Activated CD4-positive, alpha-beta T cell treated with anti-CD3 and anti-CD28 coated beads, Interleukin-2, amount 10 ng/mL, durations not matched to agents 7 days and 5 days (primary cell): Measurements from ENCODE around the gene WNT5B. TPM values are rescaled to one million over a fixed set of nuclear protein-coding genes. Genes with fewer than 3 reads are reported as not detected.

Experiments
- CTCF ChIA-PET: fragments of 350-600 bp; sonication (Branson Sonifier 250); formaldehyde crosslinking; loops from one replicate; lab custom pipeline; 2021; ENCODE audit warnings: antibody characterized with exemption; lab: Charles Lee
- POLR2A ChIA-PET: fragments of 350-600 bp; sonication (Branson Sonifier 250); formaldehyde crosslinking; loops from one replicate; lab custom pipeline; 2021; ENCODE audit warnings: antibody characterized with exemption; lab: Charles Lee
- DNase-seq: peaks from one replicate; pipeline ENCODE4 v3.0.0-alpha.2; 2020
- H3K27ac Mint-ChIP-seq: one replicate; pipeline ENCODE4 v1.8.0; 2021; ENCODE audit warnings: mild to moderate bottlenecking, moderate library complexity, mixed read lengths
- H3K27me3 Mint-ChIP-seq: one replicate; pipeline ENCODE4 v1.8.0; 2021; ENCODE audit warnings: mixed read lengths
- H3K36me3 Mint-ChIP-seq: one replicate; pipeline ENCODE4 v1.8.0; 2021; ENCODE audit warnings: low read depth, mixed read lengths
- H3K4me1 Mint-ChIP-seq: one replicate; pipeline ENCODE4 v1.8.0; 2021; ENCODE audit warnings: mixed read lengths
- H3K4me3 Mint-ChIP-seq: one replicate; pipeline ENCODE4 v1.8.0; 2021; ENCODE audit warnings: mild to moderate bottlenecking, moderate library complexity, mixed read lengths
- H3K9me3 Mint-ChIP-seq: one replicate; pipeline ENCODE4 v1.8.0; 2021; ENCODE audit warnings: mixed read lengths
- total RNA-seq, 2 experiments: library from RNA; stranded (reverse); gene quantifications; one replicate each; pipeline ENCODE4 v1.2.3, GENCODE V29; 2021

The WNT5B gene
- under 1 TPM in 1 of 2 experiments, not detected in 1; 0.15 TPM for total RNA-seq

- Mint-ChIP-seq H3K4me1 (peaks cover 18% of the 10 kb centered on the region), H3K4me3 (no peak within 1 kb of the TSS), H3K27ac (no peak within 1 kb of the TSS), H3K36me3 (no peaks in the 10 kb centered on the region), H3K27me3 (peaks cover 77% of the 10 kb centered on the region), H3K9me3 (no peaks in the 10 kb centered on the region)
- ChIA-PET CTCF (interaction anchor here (1.9 kb wide), 1 partner anchor 12 kb away, joined by 5 read pairs; no protein-coding TSS in a partner anchor), POLR2A (no interaction called here)
- DNase-seq: no peak
Measured at GRCh38 chr12:1628666-1629337, at the start of gene WNT5B. TSS of gene WNT5B (plus strand) at chr12:1629231. CDS start at chr12:1631355, 2,124 bp downstream.

GRCh38 chr12:1579651-1580435, 49.2 kb upstream of the WNT5B start:
- H3K4me1 Mint-ChIP-seq: peaks cover 7% of the 10 kb centered on the region
- POLR2A ChIA-PET: no interaction called here
- no peaks in the 10 kb centered on the region for H3K27me3 Mint-ChIP-seq
- CTCF ChIA-PET: interaction anchor here (0.6 to 1.5 kb wide), 3 partner anchors 129 to 484 kb away, joined by 3 to 4 read pairs (median 3); no protein-coding TSS in a partner anchor
- DNase-seq: no peak
- H3K36me3 Mint-ChIP-seq: no peaks in the 10 kb centered on the region
- no peak overlapping the region for H3K4me3 Mint-ChIP-seq
- H3K9me3 Mint-ChIP-seq: no peaks in the 10 kb centered on the region
- no peak overlapping the region for H3K27ac Mint-ChIP-seq

- ChIA-PET CTCF (interaction anchor here (1.5 kb wide), 1 partner anchor 463 kb away, joined by 4 read pairs; no protein-coding TSS in a partner anchor), POLR2A (interaction anchor here (0.5 kb wide), 1 partner anchor 910 kb away, joined by 3 read pairs; no protein-coding TSS in a partner anchor)
- no peaks in the 10 kb centered on the region for H3K9me3 Mint-ChIP-seq
- DNase-seq: no peak
- H3K4me1 Mint-ChIP-seq: peaks cover 7% of the 10 kb centered on the region
- H3K27ac Mint-ChIP-seq: no peak overlapping the region
- H3K27me3 Mint-ChIP-seq: no peaks in the 10 kb centered on the region
- H3K4me3 Mint-ChIP-seq: no peak overlapping the region
- no peaks in the 10 kb centered on the region for H3K36me3 Mint-ChIP-seq
Measured at GRCh38 chr12:1580526-1580925, 48.5 kb upstream of the WNT5B start.

- POLR2A ChIA-PET: interaction anchor here (1.3 kb wide), 1 partner anchor 464 kb away, joined by 7 read pairs; no protein-coding TSS in a partner anchor
- Mint-ChIP-seq H3K27ac (no peak overlapping the region), H3K9me3 (no peaks in the 10 kb centered on the region), H3K36me3 (peaks cover 5% of the 10 kb centered on the region), H3K27me3 (no peaks in the 10 kb centered on the region), H3K4me1 (peaks cover 7% of the 10 kb centered on the region), H3K4me3 (no peak overlapping the region)
- CTCF ChIA-PET: interaction anchor here (1.1 to 3.0 kb wide), 4 partner anchors 8 to 464 kb away, joined by 3 to 34 read pairs (median 4); no protein-coding TSS in a partner anchor
- DNase-seq: no peak
Measured at GRCh38 chr12:1581973-1582708, 46.9 kb upstream of the WNT5B start.

GRCh38 chr12:1582709-1583050, 46.4 kb upstream of the WNT5B start:
- CTCF ChIA-PET: interaction anchor here (0.7 to 3.0 kb wide), 10 partner anchors 9 to 1143 kb away, joined by 3 to 34 read pairs (median 3); no protein-coding TSS in a partner anchor
- H3K27ac Mint-ChIP-seq: no peak overlapping the region

GRCh38 chr12:1583421-1584078, 45.5 kb upstream of the WNT5B start:
- POLR2A ChIA-PET: interaction anchor here (0.7 kb wide), 1 partner anchor 465 kb away, joined by 3 read pairs; no protein-coding TSS in a partner anchor
- peak; percentile 82 for DNase-seq
- no peaks in the 10 kb centered on the region for H3K9me3 Mint-ChIP-seq
- H3K4me3 Mint-ChIP-seq: no peak overlapping the region
- H3K4me1 Mint-ChIP-seq: peaks cover 17% of the 10 kb centered on the region
- H3K27me3 Mint-ChIP-seq: no peaks in the 10 kb centered on the region
- peaks cover 12% of the 10 kb centered on the region for H3K36me3 Mint-ChIP-seq
- CTCF ChIA-PET: interaction anchor here (0.7 to 3.0 kb wide), 12 partner anchors 9 to 1144 kb away, joined by 3 to 34 read pairs (median 3); no protein-coding TSS in a partner anchor
- H3K27ac Mint-ChIP-seq: no peak overlapping the region

More at GRCh38 chr12:1582709-1583050, 46.4 kb upstream of the WNT5B start:
- peaks cover 9% of the 10 kb centered on the region for H3K4me1 Mint-ChIP-seq
- POLR2A ChIA-PET: interaction anchor here (1.3 kb wide), 1 partner anchor 465 kb away, joined by 7 read pairs; no protein-coding TSS in a partner anchor
- no peak overlapping the region for H3K4me3 Mint-ChIP-seq
- peaks cover 6% of the 10 kb centered on the region for H3K36me3 Mint-ChIP-seq
- H3K27me3 Mint-ChIP-seq: no peaks in the 10 kb centered on the region
- DNase-seq: no peak
- no peaks in the 10 kb centered on the region for H3K9me3 Mint-ChIP-seq

- Mint-ChIP-seq H3K36me3 (peaks cover 16% of the 10 kb centered on the region), H3K27ac (no peak overlapping the region), H3K4me1 (peaks cover 24% of the 10 kb centered on the region), H3K9me3 (no peaks in the 10 kb centered on the region), H3K27me3 (no peaks in the 10 kb centered on the region), H3K4me3 (no peak overlapping the region)
- DNase-seq: no peak
- ChIA-PET POLR2A (interaction anchor here (0.6 kb wide), 1 partner anchor 467 kb away, joined by 3 read pairs; no protein-coding TSS in a partner anchor), CTCF (interaction anchor here (0.7 to 3.0 kb wide), 5 partner anchors 8 to 466 kb away, joined by 3 to 34 read pairs (median 3); no protein-coding TSS in a partner anchor)
Measured at GRCh38 chr12:1584326-1584725, 44.7 kb upstream of the WNT5B start.

GRCh38 chr12:1587927-1588574, 41.0 kb upstream of the WNT5B start:
- peak overlapping the region; percentile 47 for H3K27ac Mint-ChIP-seq
- POLR2A ChIA-PET: interaction anchor here (0.6 to 1.1 kb wide), 2 partner anchors 34 to 639 kb away, joined by 3 to 4 read pairs; partner anchors contain the start of gene RAD52
- H3K4me1 Mint-ChIP-seq: peaks cover 52% of the 10 kb centered on the region
- DNase-seq: peak; percentile 12
- H3K27me3 Mint-ChIP-seq: no peaks in the 10 kb centered on the region
- no peaks in the 10 kb centered on the region for H3K9me3 Mint-ChIP-seq
- CTCF ChIA-PET: interaction anchor here (1.2 to 1.4 kb wide), 4 partner anchors 11 to 470 kb away, joined by 3 to 5 read pairs (median 3); no protein-coding TSS in a partner anchor
- H3K36me3 Mint-ChIP-seq: peaks cover 42% of the 10 kb centered on the region
- H3K4me3 Mint-ChIP-seq: peak overlapping the region; percentile 30

GRCh38 chr12:1588575-1588947, 40.5 kb upstream of the WNT5B start:
- Mint-ChIP-seq H3K27ac (peak overlapping the region; percentile 47), H3K36me3 (peaks cover 46% of the 10 kb centered on the region), H3K9me3 (no peaks in the 10 kb centered on the region), H3K27me3 (no peaks in the 10 kb centered on the region), H3K4me3 (peak overlapping the region; percentile 30), H3K4me1 (peaks cover 47% of the 10 kb centered on the region)
- DNase-seq: no peak
- CTCF ChIA-PET: interaction anchor here (0.6 to 1.3 kb wide), 5 partner anchors 11 to 470 kb away, joined by 3 read pairs; no protein-coding TSS in a partner anchor
- POLR2A ChIA-PET: interaction anchor here (0.6 to 1.1 kb wide), 2 partner anchors 35 to 639 kb away, joined by 3 to 4 read pairs; partner anchors contain the start of gene RAD52

GRCh38 chr12:1590221-1590979, 38.6 kb upstream of the WNT5B start:
- ChIA-PET POLR2A (no interaction called here), CTCF (interaction anchor here (4.0 kb wide), 1 partner anchor 472 kb away, joined by 19 read pairs; no protein-coding TSS in a partner anchor)
- no peak overlapping the region for H3K27ac Mint-ChIP-seq
- no peak for DNase-seq
- peaks cover 46% of the 10 kb centered on the region for H3K36me3 Mint-ChIP-seq
- H3K4me1 Mint-ChIP-seq: peaks cover 52% of the 10 kb centered on the region
- no peaks in the 10 kb centered on the region for H3K27me3 Mint-ChIP-seq
- H3K4me3 Mint-ChIP-seq: peak overlapping the region; percentile 65
- no peaks in the 10 kb centered on the region for H3K9me3 Mint-ChIP-seq
